ENCODE results near the gene FGGY.
"Not testable (repeated sequence)": the region's sequence is repeated elsewhere in the genome, so short reads cannot be mapped to it uniquely, and the experiment has no call there.

FGGY gene

GRCh38 chr1:59522925-59523505 lies 226.1 kb downstream of the FGGY start:
- DNase-seq = no peak

GRCh38 chr1:59523745-59524450 lies 227.0 kb downstream of the FGGY start:
- DNase-seq = no peak

- no peak for DNase-seq
These were observed 229.3 kb downstream of the FGGY start for GRCh38 chr1:59526240-59526639.

- no peak for DNase-seq
These were observed 231.6 kb downstream of the FGGY start for GRCh38 chr1:59528471-59528870.

GRCh38 chr1:59528900-59529299 lies 232.0 kb downstream of the FGGY start:
- DNase-seq = no peak

GRCh38 chr1:59530119-59530518 lies 233.2 kb downstream of the FGGY start:
- DNase-seq = no peak

GRCh38 chr1:59532102-59532501 lies 235.2 kb downstream of the FGGY start:
- no peak for DNase-seq

GRCh38 chr1:59538476-59538875 lies 241.6 kb downstream of the FGGY start:
- DNase-seq = not testable (repeated sequence)

GRCh38 chr1:59539961-59540681 lies 243.2 kb downstream of the FGGY start:
- no peak for DNase-seq

GRCh38 chr1:59541161-59541560 lies 244.3 kb downstream of the FGGY start:
- DNase-seq = no peak

- no peak for DNase-seq
These were observed 245.0 kb downstream of the FGGY start for GRCh38 chr1:59541891-59542290.

GRCh38 chr1:59543211-59543668 lies 246.3 kb downstream of the FGGY start:
- DNase-seq = no peak

- no peak for DNase-seq
These were observed 247.9 kb downstream of the FGGY start for GRCh38 chr1:59544615-59545293.

GRCh38 chr1:59545830-59546229 lies 248.9 kb downstream of the FGGY start:
- no peak for DNase-seq

- DNase-seq = no peak
These were observed 252.4 kb downstream of the FGGY start for GRCh38 chr1:59549066-59549837.

GRCh38 chr1:59549903-59550302 lies 253.0 kb downstream of the FGGY start:
- no peak for DNase-seq

- DNase-seq = no peak
These were observed 255.1 kb downstream of the FGGY start for GRCh38 chr1:59552007-59552406.

- DNase-seq = no peak
These were observed 256.5 kb downstream of the FGGY start for GRCh38 chr1:59553371-59553770.

- DNase-seq = no peak
These were observed 257.2 kb downstream of the FGGY start for GRCh38 chr1:59554011-59554663.

GRCh38 chr1:59554752-59555151 lies 257.9 kb downstream of the FGGY start:
- DNase-seq = no peak

- no peak for DNase-seq
These were observed 259.5 kb downstream of the FGGY start for GRCh38 chr1:59556398-59556797.

All from NK-92 treated with Interleukin-12 subunit alpha and Interleukin-12 subunit beta, amount 100 ng/mL, for 24 hours (cell line).